Astrocyte of the spinal cord (primary cell): ENCODE data around the gene HMGN2.

Experiments used
- DNase-seq: peaks from one replicate; pipeline ENCODE4 v3.0.0; 2011; ENCODE audit warnings: low read depth, low spot score
- H3K4me3 ChIP-seq: 2 replicates; pipeline ENCODE4 v1.5.1; 2011; ENCODE audit warnings: low read depth, mild to moderate bottlenecking, low read length, moderate library complexity
- in situ Hi-C: cut with HindIII; loops from 2 replicates; pipeline ENCODE4 v1.10.0; 2017; ENCODE audit warnings: low sequenced_read_pairs
- TF ChIP-seq, protein P1 (sequence below): IDR thresholded peaks from 2 replicates; pipeline ENCODE4 v1.5.1; 2012; ENCODE audit warnings: low read depth, mild to moderate bottlenecking, low read length, inconsistent platforms

The HMGN2 gene

DNA sequence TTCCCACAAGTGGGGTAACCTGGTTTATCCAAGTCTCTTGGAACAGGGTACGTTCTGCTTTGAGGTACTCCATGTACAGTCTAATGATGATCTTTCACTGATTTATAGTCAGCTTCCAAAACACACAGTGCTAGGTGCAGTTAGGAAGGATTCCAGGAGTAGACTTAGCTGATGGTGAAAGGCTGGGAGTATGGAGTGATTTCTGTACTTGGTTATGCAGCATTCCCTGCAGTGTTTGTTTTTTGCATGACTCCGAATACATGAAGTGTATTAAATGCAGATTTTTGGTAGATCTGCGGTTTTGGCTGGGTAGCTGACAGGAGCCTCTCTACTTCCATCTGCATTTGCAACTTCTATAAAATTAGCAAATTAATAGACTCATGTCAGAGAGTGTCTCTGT lies 3.7 kb downstream of the HMGN2 start:
- no peak for DNase-seq
- no peak overlapping the region for H3K4me3 ChIP-seq
- TF ChIP-seq, protein P1, sequence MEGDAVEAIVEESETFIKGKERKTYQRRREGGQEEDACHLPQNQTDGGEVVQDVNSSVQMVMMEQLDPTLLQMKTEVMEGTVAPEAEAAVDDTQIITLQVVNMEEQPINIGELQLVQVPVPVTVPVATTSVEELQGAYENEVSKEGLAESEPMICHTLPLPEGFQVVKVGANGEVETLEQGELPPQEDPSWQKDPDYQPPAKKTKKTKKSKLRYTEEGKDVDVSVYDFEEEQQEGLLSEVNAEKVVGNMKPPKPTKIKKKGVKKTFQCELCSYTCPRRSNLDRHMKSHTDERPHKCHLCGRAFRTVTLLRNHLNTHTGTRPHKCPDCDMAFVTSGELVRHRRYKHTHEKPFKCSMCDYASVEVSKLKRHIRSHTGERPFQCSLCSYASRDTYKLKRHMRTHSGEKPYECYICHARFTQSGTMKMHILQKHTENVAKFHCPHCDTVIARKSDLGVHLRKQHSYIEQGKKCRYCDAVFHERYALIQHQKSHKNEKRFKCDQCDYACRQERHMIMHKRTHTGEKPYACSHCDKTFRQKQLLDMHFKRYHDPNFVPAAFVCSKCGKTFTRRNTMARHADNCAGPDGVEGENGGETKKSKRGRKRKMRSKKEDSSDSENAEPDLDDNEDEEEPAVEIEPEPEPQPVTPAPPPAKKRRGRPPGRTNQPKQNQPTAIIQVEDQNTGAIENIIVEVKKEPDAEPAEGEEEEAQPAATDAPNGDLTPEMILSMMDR = no peak
- in situ Hi-C loops = no loop called here

DNA sequence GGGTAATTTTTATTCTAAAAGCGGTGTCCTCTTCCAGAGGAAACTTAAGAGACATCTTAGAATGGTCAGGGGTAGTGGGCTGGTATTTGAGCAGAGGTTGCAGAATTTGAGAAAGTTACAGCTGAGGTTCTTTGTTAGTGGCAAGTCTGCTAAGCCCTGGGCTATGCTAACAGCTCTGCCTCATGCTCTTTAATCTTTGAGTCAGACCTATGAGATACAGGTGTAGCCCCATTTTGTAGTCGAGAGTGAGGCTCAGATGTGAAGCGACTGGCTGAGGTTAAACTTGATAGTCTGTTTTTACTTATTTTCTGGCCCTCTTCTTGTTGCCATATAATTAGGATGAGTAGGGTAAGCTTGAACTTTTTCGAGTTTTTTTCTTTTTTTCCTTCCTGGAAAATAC lies 4.7 kb downstream of the HMGN2 start:
- in situ Hi-C loops = no loop called here
- no peak for DNase-seq
- TF ChIP-seq, protein P1 = no peak
- no peak overlapping the region for H3K4me3 ChIP-seq

DNA sequence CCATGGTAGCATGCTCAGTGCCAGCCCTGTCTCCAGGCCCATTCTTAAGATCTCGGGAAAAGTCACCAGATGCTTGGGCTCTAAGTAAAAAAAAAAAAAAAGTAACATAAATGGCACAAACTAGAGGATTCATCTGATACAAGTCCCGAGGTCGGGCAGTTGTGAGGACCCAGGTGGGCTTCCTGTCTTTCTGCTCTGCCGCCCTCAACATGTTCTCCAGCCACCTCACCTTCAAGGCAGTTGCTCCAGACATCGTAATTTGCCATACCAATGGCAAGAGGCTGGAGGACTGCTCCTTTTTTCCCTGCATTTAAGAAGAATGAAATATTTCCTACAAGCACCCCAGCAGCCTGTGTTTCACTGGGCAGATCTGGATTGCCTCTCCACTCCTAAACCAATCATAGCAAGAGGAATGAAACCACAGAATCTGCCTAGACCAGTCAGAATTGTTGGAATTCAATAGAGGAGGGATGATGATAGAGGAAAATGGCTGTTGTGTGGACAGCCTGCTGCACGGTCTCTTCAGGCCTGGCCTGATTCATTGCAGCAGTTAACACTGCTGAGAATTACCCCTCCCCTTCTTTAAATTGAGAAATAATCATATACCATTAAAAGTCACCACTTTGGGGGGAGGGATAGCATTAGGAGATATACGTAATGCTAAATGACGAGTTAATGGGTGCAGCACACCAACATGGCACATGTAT lies 5.4 kb downstream of the HMGN2 start:
- DNase-seq = no peak
- H3K4me3 ChIP-seq = no peak overlapping the region
- in situ Hi-C loops = no loop called here
- TF ChIP-seq, protein P1 = no peak

DNA sequence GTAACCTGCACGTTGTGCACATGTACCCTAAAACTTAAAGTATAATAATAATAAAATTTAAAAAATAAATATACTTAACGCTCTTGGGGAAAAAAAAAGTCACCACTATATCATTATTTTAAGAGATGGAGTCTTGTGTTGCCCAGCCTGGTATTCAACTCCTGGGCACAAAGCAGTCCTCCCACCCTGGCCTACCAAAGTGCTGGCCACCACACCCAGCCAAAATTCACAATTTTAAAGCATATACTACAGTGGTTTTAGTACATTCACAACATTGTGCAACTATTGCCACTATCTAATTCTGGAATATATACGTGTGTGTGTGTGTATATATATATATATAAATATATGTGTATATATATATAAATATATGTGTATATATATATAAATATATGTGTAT lies 5.9 kb downstream of the HMGN2 start:
- DNase-seq = no peak
- TF ChIP-seq, protein P1 = no peak
- in situ Hi-C loops = no loop called here
- no peak overlapping the region for H3K4me3 ChIP-seq

DNA sequence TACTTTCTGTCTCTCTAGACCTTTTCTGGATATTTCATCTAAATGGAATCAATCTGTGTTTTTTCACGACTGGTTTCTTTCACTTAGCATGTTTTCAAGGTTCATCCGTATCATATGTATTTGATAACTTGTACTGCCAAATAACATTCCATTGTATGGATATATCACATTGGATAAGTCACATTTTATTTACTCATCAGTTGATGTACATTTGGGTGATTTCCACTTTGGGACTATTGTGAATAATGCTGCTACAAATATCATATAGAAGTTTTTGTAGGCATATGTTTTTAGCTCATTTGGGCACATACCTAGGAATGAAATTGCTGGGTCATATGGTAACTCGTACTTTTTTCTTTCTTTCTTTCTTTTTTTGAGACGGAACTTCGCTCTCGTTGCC lies 6.7 kb downstream of the HMGN2 start:
- DNase-seq = no peak
- in situ Hi-C loops = no loop called here
- no peak overlapping the region for H3K4me3 ChIP-seq
- TF ChIP-seq, protein P1 = no peak

DNA sequence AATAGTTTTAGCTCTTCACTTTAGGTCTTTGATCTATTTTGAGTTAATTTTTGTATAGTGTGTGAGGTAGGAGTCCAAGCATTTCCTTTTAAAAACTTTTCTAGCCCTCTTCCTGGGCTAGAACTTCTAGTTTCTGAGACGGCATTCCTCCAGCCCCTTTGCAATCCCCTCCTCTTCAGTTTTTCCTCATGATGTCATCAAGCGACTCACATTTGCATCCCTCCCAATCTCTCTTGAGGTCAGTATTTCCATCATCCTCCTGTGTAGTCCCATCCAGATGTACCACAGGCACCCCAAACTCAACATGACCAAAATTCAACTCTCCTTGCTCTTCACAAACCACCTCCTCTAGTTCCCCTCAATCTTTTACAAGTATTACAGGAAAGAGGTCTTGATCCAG lies 10.7 kb downstream of the HMGN2 start:
- no peak overlapping the region for H3K4me3 ChIP-seq
- peak; percentile 25 for DNase-seq
- TF ChIP-seq, protein P1 = no peak
- in situ Hi-C loops = no loop called here

DNA sequence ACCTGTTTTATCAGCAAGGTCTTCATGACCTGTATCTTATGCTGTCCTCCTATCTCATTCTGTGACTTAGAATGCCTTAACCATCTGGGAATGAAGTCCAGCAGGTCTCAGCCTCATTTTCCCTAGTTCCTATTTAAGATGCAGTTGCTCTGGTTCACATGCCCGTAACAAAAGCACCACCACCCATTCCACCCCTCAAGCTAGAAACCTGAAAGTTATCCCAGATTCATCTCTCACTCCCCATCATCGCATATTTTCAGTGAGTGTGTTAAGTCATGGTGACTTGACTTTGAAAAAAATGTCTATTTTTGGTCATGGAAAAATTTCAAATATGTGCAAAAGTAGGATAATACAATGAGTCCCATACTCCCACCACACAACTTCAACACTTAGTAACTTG lies 11.7 kb downstream of the HMGN2 start:
- no peak overlapping the region for H3K4me3 ChIP-seq
- no peak for DNase-seq
- in situ Hi-C loops = no loop called here
- TF ChIP-seq, protein P1 = no peak
